ENCODE results near the gene CRYBG3. TPM values are rescaled to one million over a fixed set of nuclear protein-coding genes. Genes with fewer than 3 reads are reported as not detected.

Gene CRYBG3
- total RNA-seq, result 10 to 100 TPM in 1 of 2 donors, 1 to 10 TPM in 1; 1.3 to 10.6 TPM

GRCh38 chr3:97821774-97822358 is at the start of gene CRYBG3:
TSS of gene CRYBG3 (plus strand) at chr3:97822011. CDS start at chr3:97822207, 196 bp downstream.
- DNase-seq (ENCODE audit: low spot score in 2 of 2), result peak; percentile 74 to 91
- Mint-ChIP-seq H3K27ac (peak within 1 kb of the TSS; percentile 75 to 83), H3K9me3 (no peaks in the 10 kb centered on the region), H3K36me3 (peaks cover 13 to 21% of the 10 kb centered on the region in 2 donors)
- ATAC-seq, result peak; percentile 99 to 100

- Mint-ChIP-seq H3K27ac (no peak overlapping the region), H3K36me3 (peaks cover 6 to 16% of the 10 kb centered on the region in 2 donors), H3K9me3 (no peaks in the 10 kb centered on the region)
- ATAC-seq, result no peak
- DNase-seq (ENCODE audit: low spot score in 2 of 2), result no peak
Observed at GRCh38 chr3:97772926-97773325, 48.9 kb upstream of the CRYBG3 start.

DNA sequence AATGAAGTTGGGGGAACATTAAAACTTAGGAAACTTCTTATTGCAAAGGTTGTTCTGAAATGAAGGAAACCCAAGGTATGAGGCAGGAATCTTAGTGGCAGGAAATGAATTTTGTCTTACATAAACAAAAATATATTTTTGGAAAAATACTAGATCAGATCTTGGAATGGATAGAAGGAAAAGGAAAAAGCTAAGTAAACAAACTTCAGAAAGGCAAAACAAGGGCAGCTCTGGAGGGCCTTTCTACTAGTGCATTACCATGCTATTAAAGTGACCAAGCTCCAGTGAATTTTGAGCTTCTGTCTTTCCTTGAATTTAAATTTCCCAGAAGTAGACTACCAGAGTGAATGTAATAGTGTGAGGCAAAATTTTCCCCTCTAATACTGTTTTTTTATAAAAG is 43.7 kb upstream of the CRYBG3 start:
- H3K36me3 Mint-ChIP-seq, result no peaks in the 10 kb centered on the region
- no peak for ATAC-seq

DNA sequence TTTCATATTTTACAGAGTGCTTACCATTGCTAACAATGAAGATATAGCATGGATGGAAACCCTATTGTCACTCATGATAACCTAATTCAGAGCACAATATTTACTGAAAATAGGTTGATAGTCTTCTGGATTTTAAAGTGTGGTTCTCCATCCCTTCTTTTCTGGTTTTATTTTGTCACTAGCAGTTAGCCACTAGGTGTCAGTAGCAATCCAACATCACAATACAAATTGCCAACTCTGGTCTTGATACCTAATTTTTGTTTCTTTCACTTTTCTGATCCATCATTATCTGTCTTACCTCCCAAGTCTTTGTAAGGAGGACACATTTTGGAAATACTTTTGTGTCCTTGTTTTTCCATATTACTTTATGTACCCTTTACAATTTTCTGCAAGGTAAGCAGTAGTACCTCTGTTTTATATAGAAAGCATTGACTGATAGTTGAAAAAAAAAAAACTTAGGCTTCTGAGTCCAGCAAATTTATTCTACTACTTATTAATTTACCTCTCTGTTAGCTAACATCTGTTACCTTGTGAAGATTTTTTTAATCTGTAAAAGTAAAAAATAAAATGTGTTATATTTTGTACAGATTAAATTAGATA is 28.3 kb upstream of the CRYBG3 start:
- Mint-ChIP-seq H3K36me3 (no peaks in the 10 kb centered on the region), H3K9me3 (no peaks in the 10 kb centered on the region), H3K27ac (no peak overlapping the region)
- ATAC-seq (peak; percentile 48 to 63), DNase-seq (ENCODE audit: low spot score in 2 of 2) (peak in 1 of 2 donors; percentile 18)

More for the DNA sequence above, 43.7 kb upstream of the CRYBG3 start:
- Mint-ChIP-seq H3K27ac (no peak overlapping the region), H3K9me3 (no peaks in the 10 kb centered on the region)
- no peak for DNase-seq (ENCODE audit: low spot score in 2 of 2)

GRCh38 chr3:97795951-97796350 is 25.9 kb upstream of the CRYBG3 start:
- H3K27ac Mint-ChIP-seq, result no peak overlapping the region
- H3K36me3 Mint-ChIP-seq, result no peaks in the 10 kb centered on the region
- ATAC-seq, result no peak
- H3K9me3 Mint-ChIP-seq, result no peaks in the 10 kb centered on the region
- no peak for DNase-seq (ENCODE audit: low spot score in 2 of 2)

DNA sequence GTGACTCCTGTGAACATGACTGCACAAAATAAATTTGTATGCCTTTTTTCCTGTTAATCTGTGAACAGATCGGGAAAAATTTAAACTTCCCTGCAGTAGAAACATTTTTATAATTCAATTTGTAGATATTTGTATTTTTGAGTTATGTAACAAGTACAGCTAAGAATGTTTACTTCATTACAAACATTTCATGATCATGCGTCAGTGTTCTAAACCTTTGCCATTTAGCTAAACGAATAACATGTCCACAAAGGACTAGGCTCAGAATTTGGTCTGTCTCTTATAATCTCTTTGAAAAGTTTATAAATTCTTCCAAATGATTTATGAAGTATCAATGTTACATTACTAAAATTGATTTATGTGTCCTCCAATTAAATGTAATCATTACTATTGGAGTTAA is 17.3 kb upstream of the CRYBG3 start:
- Mint-ChIP-seq H3K9me3 (no peaks in the 10 kb centered on the region), H3K36me3 (no peaks in the 10 kb centered on the region), H3K27ac (no peak overlapping the region)
- ATAC-seq (no peak), DNase-seq (ENCODE audit: low spot score in 2 of 2) (no peak)

- ATAC-seq (no peak), DNase-seq (ENCODE audit: low spot score in 2 of 2) (no peak)
- H3K27ac Mint-ChIP-seq, result no peak overlapping the region
- H3K9me3 Mint-ChIP-seq, result no peaks in the 10 kb centered on the region
- H3K36me3 Mint-ChIP-seq, result peaks cover 0 to 6% of the 10 kb centered on the region in 2 donors
Observed at GRCh38 chr3:97810779-97811390, 10.9 kb upstream of the CRYBG3 start.

DNA sequence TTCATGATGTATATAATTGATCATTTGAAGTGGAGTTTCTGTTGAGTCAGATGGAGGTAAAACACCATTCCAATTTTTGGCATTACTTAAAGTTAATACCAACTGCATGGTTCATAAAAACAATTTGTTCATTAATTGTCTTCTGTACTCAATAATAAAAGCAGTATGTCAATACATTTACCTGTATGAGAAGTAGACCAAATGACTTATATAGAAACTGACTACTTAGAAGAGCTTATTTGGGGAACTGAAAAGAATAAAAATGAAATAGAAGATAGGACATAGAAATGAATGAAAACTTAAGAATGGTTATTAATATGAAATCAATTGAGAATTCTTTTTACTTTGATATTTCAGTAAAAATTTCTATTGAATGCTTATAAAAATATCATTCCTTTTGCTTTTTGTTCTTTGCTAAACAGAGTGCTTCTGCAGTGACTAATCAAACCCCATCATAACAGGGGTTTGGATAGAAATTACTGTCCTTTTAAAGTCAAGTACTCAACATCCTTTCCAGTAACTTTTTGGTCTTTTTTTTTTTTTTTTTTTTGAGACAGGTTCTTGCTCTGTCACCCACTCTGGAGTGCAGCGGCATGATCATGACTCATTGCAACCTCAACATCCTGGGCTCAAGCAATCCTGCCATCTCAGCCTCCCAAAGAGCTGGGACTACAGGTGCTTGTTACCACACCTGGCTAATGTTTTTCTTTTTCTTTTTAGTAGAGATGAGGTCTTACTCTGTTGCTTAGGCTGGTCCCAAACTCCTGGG is 6.5 kb upstream of the CRYBG3 start:
- DNase-seq (ENCODE audit: low spot score in 2 of 2) (peak in 1 of 2 donors; percentile 33), ATAC-seq (peak; percentile 95 to 97)
- peak overlapping the region in 1 of 2 donors; percentile 65 for H3K27ac Mint-ChIP-seq
- H3K36me3 Mint-ChIP-seq, result peaks cover 0 to 10% of the 10 kb centered on the region in 2 donors
- no peaks in the 10 kb centered on the region for H3K9me3 Mint-ChIP-seq

DNA sequence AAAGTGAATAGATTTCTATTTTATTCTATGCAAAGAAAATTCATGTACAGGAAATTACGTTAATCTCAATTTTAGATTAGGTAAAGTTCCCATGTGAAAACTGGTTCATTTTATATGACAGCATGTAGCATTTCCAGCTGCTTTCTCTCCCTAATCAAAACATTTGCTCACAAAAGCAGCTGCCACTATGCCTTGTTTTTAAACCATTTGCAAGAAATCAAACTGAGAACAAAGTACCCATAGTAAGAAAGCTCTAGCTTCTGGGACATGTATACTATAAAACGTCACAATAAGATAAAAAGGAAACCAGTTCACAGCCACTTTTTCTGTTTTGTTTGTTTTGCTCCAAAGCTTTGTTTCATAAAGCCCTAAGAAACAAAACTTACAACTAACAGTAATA is 5.0 kb upstream of the CRYBG3 start:
- H3K36me3 Mint-ChIP-seq, result peaks cover 0 to 11% of the 10 kb centered on the region in 2 donors

DNA sequence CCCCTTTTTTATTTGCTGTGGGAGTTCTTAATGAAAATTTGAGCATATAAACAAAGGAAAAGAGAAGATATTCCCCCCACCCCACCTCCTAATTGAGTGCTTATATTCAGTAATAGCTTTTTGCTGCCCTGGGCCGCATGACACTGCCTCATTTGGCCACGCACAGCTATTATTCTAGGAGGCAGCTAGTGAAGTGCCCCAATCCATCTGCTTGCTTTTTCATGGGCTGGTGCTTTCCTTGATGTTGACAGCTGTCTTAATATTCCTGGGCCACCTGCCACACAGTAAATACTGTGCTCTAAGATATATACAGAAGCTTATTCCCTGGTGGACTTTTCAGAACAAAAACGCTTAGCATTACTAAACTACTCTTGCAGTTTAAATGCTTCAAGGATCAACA is 3.8 kb upstream of the CRYBG3 start:
- ATAC-seq (no peak), DNase-seq (ENCODE audit: low spot score in 2 of 2) (no peak)
- Mint-ChIP-seq H3K9me3 (no peaks in the 10 kb centered on the region), H3K36me3 (peaks cover 7 to 19% of the 10 kb centered on the region in 2 donors), H3K27ac (no peak overlapping the region)

More for the DNA sequence above, 5.0 kb upstream of the CRYBG3 start:
- Mint-ChIP-seq H3K9me3 (no peaks in the 10 kb centered on the region), H3K27ac (no peak overlapping the region)
- no peak for DNase-seq (ENCODE audit: low spot score in 2 of 2)
- no peak for ATAC-seq

DNA sequence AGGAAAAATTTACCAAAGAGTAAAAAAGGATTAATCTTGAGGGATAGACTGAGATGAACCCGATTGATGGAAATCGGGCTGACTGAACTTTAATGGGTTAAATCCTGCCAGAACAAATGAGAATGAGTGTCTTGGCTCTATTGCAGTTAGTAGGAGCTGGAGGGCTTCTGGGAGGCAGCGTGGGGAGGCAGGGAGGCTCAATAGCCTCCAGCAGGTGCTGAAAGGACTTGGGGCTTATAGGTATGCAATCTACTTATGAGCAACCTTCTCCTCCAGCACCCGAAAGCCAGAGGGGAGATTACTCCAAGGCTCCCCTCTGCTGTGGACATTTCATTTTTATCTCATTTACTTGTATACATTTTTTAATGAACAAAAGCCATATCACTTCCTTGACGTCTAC is 1.0 kb upstream of the CRYBG3 start:
- no peak for DNase-seq (ENCODE audit: low spot score in 2 of 2)
- no peak for ATAC-seq
- Mint-ChIP-seq H3K36me3 (peaks cover 13 to 21% of the 10 kb centered on the region in 2 donors), H3K27ac (peak overlapping the region in 1 of 2 donors; percentile 28), H3K9me3 (no peaks in the 10 kb centered on the region)

GRCh38 chr3:97821287-97821773 is 481 bp upstream of the CRYBG3 start:
- H3K36me3 Mint-ChIP-seq, result peaks cover 13 to 21% of the 10 kb centered on the region in 2 donors
- peak in 1 of 2 donors; percentile 58 for DNase-seq (ENCODE audit: low spot score in 2 of 2)
- H3K9me3 Mint-ChIP-seq, result no peaks in the 10 kb centered on the region

DNA sequence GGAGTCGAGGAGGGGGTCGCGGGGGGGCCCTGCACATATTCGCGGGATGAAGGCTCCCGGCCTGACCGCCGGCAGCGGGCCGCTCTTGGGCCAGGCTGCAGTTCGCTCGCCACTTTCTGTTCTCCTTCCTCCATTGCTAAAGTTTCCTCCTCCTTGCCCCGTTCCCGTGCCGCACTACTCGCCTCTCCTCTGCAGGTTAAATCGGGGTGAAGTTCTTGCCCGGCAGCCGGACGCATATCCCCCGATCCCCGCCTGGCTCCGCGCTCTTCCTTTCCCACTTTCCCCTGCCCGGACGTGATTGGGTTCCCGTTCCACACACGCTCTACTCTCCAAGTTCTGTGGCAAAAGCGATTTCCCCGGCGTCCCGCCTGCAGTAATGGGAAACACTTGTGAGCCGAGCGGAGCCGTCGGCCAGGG is 556 bp downstream of the CRYBG3 start:
- Mint-ChIP-seq H3K27ac (peak overlapping the region; percentile 75 to 83), H3K36me3 (peaks cover 13 to 21% of the 10 kb centered on the region in 2 donors), H3K9me3 (no peaks in the 10 kb centered on the region)
- ATAC-seq, result peak; percentile 6 to 10
- DNase-seq (ENCODE audit: low spot score in 2 of 2), result peak; percentile 11 to 54

More at GRCh38 chr3:97821287-97821773, 481 bp upstream of the CRYBG3 start:
- ATAC-seq, result peak; percentile 53 to 59
- H3K27ac Mint-ChIP-seq, result peak overlapping the region; percentile 28 to 31

DNA sequence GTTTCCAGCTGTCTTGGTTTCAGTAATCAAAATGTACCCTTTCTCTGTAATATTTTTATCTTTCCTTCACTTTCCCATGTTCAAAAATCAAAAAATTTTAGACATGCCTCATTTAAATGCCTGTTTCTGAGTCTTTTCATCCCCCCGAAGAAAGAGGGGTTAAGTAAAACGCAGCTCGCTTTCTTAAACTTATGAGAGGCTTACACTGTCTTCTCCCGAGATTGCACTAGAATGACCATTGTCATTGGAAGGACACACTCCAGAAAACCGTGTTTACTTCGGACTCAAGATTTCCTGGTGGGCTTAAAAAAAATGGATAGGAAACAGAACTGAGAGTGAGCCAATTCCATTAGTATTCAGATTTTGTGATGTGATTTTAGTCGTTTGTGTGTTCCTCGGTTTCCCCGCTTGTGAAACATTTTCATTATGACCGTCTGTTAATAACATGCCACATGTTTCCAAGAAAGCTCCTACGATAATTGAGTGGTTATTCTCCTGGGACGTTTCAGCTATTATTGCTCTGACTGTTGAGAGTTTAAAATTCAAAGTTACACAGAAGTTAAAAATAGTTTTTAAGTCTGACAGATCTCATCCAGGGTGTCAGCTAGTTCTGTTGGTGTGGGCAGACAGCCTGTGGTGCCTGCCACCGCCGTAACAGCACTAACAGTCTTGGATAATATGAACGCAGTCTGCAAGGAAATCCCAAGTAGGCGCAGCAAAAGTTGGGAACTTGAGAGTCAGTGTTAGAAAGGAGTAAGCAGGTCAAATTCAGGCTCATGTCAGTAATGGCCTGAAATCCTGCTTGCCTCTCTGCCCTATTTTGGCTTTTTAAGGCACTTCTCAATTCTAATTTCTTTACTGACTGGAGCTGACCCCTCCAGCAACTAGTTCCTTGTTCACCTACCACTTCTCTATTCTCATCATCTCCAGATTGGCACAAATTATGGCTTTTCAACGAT is 1.5 kb downstream of the CRYBG3 start:
- DNase-seq (ENCODE audit: low spot score in 2 of 2), result no peak
- H3K9me3 Mint-ChIP-seq, result no peaks in the 10 kb centered on the region
- peak overlapping the region; percentile 69 to 75 for H3K27ac Mint-ChIP-seq
- H3K36me3 Mint-ChIP-seq, result peaks cover 13 to 21% of the 10 kb centered on the region in 2 donors
- no peak for ATAC-seq

GRCh38 chr3:97825101-97825500 is 3.3 kb downstream of the CRYBG3 start:
- Mint-ChIP-seq H3K9me3 (no peaks in the 10 kb centered on the region), H3K27ac (no peak overlapping the region), H3K36me3 (peaks cover 13 to 19% of the 10 kb centered on the region in 2 donors)
- ATAC-seq, result no peak
- DNase-seq (ENCODE audit: low spot score in 2 of 2), result no peak
